ENCODE measurements around the gene F10. TPM values are rescaled to one million over a fixed set of nuclear protein-coding genes. Genes with fewer than 3 reads are reported as not detected.

The F10 gene
- total and polyA plus RNA-seq, 2 of the 13 experiments (the other 11 are each of a cell fraction or from before 2014, with no cell fraction given) = 58.4 to 237 TPM

- TF ChIP-seq, protein P1, sequence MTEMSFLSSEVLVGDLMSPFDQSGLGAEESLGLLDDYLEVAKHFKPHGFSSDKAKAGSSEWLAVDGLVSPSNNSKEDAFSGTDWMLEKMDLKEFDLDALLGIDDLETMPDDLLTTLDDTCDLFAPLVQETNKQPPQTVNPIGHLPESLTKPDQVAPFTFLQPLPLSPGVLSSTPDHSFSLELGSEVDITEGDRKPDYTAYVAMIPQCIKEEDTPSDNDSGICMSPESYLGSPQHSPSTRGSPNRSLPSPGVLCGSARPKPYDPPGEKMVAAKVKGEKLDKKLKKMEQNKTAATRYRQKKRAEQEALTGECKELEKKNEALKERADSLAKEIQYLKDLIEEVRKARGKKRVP (CRISPR knock-in tag; IDR thresholded peaks at IDR 0.05) = 0 out of 4 replicates have a peak, but pooled peaks of 1 of the 2 experiments have one; percentile 29
- TF ChIP-seq BATF2 (CRISPR knock-in tag; IDR thresholded peaks at IDR 0.05) (no peak), SAP130 (CRISPR knock-in tag; IDR thresholded peaks at IDR 0.05; ENCODE audit: low read depth) (peak; percentile 80), ZNF775 (CRISPR knock-in tag; IDR thresholded peaks at IDR 0.05; ENCODE audit: borderline replicate concordance) (no peak), EEA1 (CRISPR knock-in tag; IDR thresholded peaks at IDR 0.05; ENCODE audit: borderline replicate concordance) (no peak), ZNF44 (CRISPR knock-in tag; IDR thresholded peaks at IDR 0.05) (no peak), SMYD3 (CRISPR knock-in tag; IDR thresholded peaks at IDR 0.05) (peak; percentile 66; the same call in 1 of the 2 replicates), ZNF354B (CRISPR knock-in tag; IDR thresholded peaks at IDR 0.05) (no peak), FUBP1 (CRISPR knock-in tag; IDR thresholded peaks at IDR 0.05; ENCODE audit: borderline replicate concordance) (no peak), KDM6A (CRISPR knock-in tag; IDR thresholded peaks at IDR 0.05; ENCODE audit: low read depth) (no peak; the same call in 1 of the 2 replicates), KLF13 (CRISPR knock-in tag; IDR thresholded peaks at IDR 0.05) (no peak), SOX13 (IDR thresholded peaks at IDR 0.05) (no peak; the same call in 1 of the 2 replicates), SOX13 (CRISPR knock-in tag; conservative IDR thresholded peaks at IDR 0.05 in 1 of 2, IDR thresholded peaks at IDR 0.05 in 1 of 2) (peak in 1 of 2 experiments; percentile 61; a peak in 1 of 4 replicates), TEAD3 (CRISPR knock-in tag; optimal IDR thresholded peaks at IDR 0.05; ENCODE audit: borderline replicate concordance) (no peak), TSC22D2 (CRISPR knock-in tag; IDR thresholded peaks at IDR 0.05; ENCODE audit: borderline replicate concordance) (no peak; the same call in 1 of the 2 replicates), TBP (CRISPR knock-in tag; IDR thresholded peaks at IDR 0.05) (no peak), ZBTB3 (CRISPR knock-in tag; IDR thresholded peaks at IDR 0.05; ENCODE audit: borderline replicate concordance, low read depth) (peak; percentile 64; the same call in 1 of the 2 replicates)
- TF ChIP-seq, protein P2, sequence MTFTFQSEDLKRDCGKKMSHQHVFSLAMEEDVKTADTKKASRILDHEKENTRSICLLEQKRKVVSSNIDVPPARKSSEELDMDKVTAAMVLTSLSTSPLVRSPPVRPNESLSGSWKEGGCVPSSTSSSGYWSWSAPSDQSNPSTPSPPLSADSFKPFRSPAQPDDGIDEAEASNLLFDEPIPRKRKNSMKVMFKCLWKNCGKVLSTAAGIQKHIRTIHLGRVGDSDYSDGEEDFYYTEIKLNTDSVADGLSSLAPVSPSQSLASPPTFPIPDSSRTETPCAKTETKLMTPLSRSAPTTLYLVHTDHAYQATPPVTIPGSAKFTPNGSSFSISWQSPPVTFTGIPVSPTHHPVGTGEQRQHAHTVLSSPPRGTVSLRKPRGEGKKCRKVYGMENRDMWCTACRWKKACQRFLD (CRISPR knock-in tag; IDR thresholded peaks at IDR 0.05; ENCODE audit: borderline replicate concordance) = peak; percentile 50; the same call in 1 of the 2 replicates
- TF ChIP-seq, protein P3, sequence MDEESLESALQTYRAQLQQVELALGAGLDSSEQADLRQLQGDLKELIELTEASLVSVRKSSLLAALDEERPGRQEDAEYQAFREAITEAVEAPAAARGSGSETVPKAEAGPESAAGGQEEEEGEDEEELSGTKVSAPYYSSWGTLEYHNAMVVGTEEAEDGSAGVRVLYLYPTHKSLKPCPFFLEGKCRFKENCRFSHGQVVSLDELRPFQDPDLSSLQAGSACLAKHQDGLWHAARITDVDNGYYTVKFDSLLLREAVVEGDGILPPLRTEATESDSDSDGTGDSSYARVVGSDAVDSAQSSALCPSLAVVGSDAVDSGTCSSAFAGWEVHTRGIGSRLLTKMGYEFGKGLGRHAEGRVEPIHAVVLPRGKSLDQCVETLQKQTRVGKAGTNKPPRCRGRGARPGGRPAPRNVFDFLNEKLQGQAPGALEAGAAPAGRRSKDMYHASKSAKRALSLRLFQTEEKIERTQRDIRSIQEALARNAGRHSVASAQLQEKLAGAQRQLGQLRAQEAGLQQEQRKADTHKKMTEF (CRISPR knock-in tag; IDR thresholded peaks at IDR 0.05) = no peak; the same call in none of the 2 replicates
- TF ChIP-seq, protein P4, sequence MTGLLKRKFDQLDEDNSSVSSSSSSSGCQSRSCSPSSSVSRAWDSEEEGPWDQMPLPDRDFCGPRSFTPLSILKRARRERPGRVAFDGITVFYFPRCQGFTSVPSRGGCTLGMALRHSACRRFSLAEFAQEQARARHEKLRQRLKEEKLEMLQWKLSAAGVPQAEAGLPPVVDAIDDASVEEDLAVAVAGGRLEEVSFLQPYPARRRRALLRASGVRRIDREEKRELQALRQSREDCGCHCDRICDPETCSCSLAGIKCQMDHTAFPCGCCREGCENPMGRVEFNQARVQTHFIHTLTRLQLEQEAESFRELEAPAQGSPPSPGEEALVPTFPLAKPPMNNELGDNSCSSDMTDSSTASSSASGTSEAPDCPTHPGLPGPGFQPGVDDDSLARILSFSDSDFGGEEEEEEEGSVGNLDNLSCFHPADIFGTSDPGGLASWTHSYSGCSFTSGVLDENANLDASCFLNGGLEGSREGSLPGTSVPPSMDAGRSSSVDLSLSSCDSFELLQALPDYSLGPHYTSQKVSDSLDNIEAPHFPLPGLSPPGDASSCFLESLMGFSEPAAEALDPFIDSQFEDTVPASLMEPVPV (CRISPR knock-in tag; IDR thresholded peaks at IDR 0.05) = no peak
Observed at GRCh38 chr13:113149711-113150549, 27.3 kb downstream of the F10 start (continued).
